ENCODE measurements around the gene TSSC4.

The TSSC4 gene

GRCh38 chr11:2453436-2453835, 52.9 kb downstream of the TSSC4 start:
- H3K4me1 Mint-ChIP-seq: no peaks in the 10 kb centered on the region
- no peak overlapping the region for H3K4me3 Mint-ChIP-seq
- no peaks in the 10 kb centered on the region for H3K27me3 Mint-ChIP-seq
- H3K27ac Mint-ChIP-seq: no peak overlapping the region
- ATAC-seq (no peak), DNase-seq (no peak)
- peaks cover 4% of the 10 kb centered on the region for H3K36me3 Mint-ChIP-seq (ENCODE audit: low read depth)
- H3K9me3 Mint-ChIP-seq: no peaks in the 10 kb centered on the region
